HepG2 (cell line): Measurements from ENCODE around the gene PHOSPHO2. TPM values are rescaled to one million over a fixed set of nuclear protein-coding genes. Genes with fewer than 3 reads are reported as not detected.

Experiments
- FOXA3 ChIP-seq: IDR thresholded peaks from 2 replicates; pipeline ENCODE4 v1.6.1; 2016; ENCODE audit warnings: missing genetic modification reagents, missing compliant biosample characterization
- GABPB1 ChIP-seq: IDR thresholded peaks from 2 replicates; pipeline ENCODE4 v1.6.1; 2016; ENCODE audit warnings: mild to moderate bottlenecking, missing genetic modification reagents, moderate library complexity, missing compliant biosample characterization
- KDM4B ChIP-seq: sonication (generic); formaldehyde crosslinking; IDR thresholded peaks from 2 replicates; pipeline ENCODE4 v1.4.0; 2020; ENCODE audit warnings: missing genetic modification reagents
- NR1H2 ChIP-seq: sonication (generic); formaldehyde crosslinking; IDR thresholded peaks from 2 replicates; pipeline ENCODE4 v1.8.1; 2022; ENCODE audit warnings: low read depth, missing genetic modification reagents, borderline replicate concordance
- NR2C2 ChIP-seq: sonication (generic); formaldehyde crosslinking; IDR thresholded peaks from 2 replicates; pipeline ENCODE4 v1.4.0; 2020; ENCODE audit warnings: missing genetic modification reagents, mild to moderate bottlenecking, moderate library complexity, borderline replicate concordance
- NR2F1 ChIP-seq, 2 experiments: fragments of 450-650 bp in 1 of 2; formaldehyde crosslinking in 1 of 2; IDR thresholded peaks; 2 replicates each; pipeline versions ENCODE4 v1.5.0 to v1.6.1; 2016 to 2020; ENCODE audit warnings: mild to moderate bottlenecking in 1 of 2, missing compliant biosample characterization in 1 of 2, missing genetic modification reagents in 1 of 2, moderate library complexity in 1 of 2
- POGZ ChIP-seq: sonication (generic); formaldehyde crosslinking; IDR thresholded peaks from 2 replicates; pipeline ENCODE4 v1.4.0; 2020; ENCODE audit warnings: mild to moderate bottlenecking, missing genetic modification reagents
- RARG ChIP-seq: sonication (generic); formaldehyde crosslinking; IDR thresholded peaks from 2 replicates; pipeline ENCODE4 v1.4.0; 2020; ENCODE audit warnings: low read depth, mild to moderate bottlenecking, missing genetic modification reagents
- ZMYM2 ChIP-seq: sonication (generic); formaldehyde crosslinking; IDR thresholded peaks from 2 replicates; pipeline ENCODE4 v1.8.0; 2022; ENCODE audit warnings: mild to moderate bottlenecking, missing genetic modification reagents
- ZNF101 ChIP-seq: sonication (generic); formaldehyde crosslinking; IDR thresholded peaks from 2 replicates; pipeline ENCODE4 v1.4.0; 2020; ENCODE audit warnings: mild to moderate bottlenecking, low read depth, missing genetic modification reagents, borderline replicate concordance
- ZNF205 ChIP-seq: IDR thresholded peaks from 2 replicates; pipeline ENCODE4 v1.6.1; 2018; ENCODE audit warnings: missing biosample characterization, missing genetic modification reagents
- ZNF468 ChIP-seq: sonication (generic); formaldehyde crosslinking; IDR thresholded peaks from 2 replicates; pipeline ENCODE4 v1.8.0; 2022; ENCODE audit warnings: mild to moderate bottlenecking, moderate library complexity, missing genetic modification reagents
- ZSCAN25 ChIP-seq: sonication (generic); formaldehyde crosslinking; IDR thresholded peaks from 2 replicates; pipeline ENCODE4 v1.8.0; 2022; ENCODE audit warnings: mild to moderate bottlenecking, missing genetic modification reagents
- polyA plus RNA-seq, 8 experiments: library from polyadenylated mRNA; depleted of rRNA in 3 of 8; stranded (reverse) in 7 of 8; unstranded in 1 of 8; fragments of >200 nt; fragmentation: Illumina TruSeq in 4 of 8; extraction: Trizol in 4 of 8; gene quantifications; 2 replicates each; pipeline versions ENCODE4 v1.2.1 to v1.2.3, GENCODE V29; 2011 to 2016; ENCODE audit warnings: low read depth in 4 of 8, missing spikeins in 1 of 8, mixed read lengths in 1 of 8; ENCODE audit not compliant: insufficient read depth in 1 of 8
- total RNA-seq, 5 experiments: library from RNA; depleted of rRNA; stranded (reverse); fragments of >200 nt; fragmentation: Illumina TruSeq; extraction: Trizol; gene quantifications; 2 replicates each; pipeline ENCODE4 v1.2.3, GENCODE V29; 2016; ENCODE audit warnings: low read depth in 1 of 5
- TF ChIP-seq, protein P1 (sequence below): sonication (generic); formaldehyde crosslinking; IDR thresholded peaks from 2 replicates; pipeline ENCODE4 v1.8.0; 2022; ENCODE audit warnings: mild to moderate bottlenecking, missing genetic modification reagents, moderate library complexity
- TF ChIP-seq, protein P2 (sequence below): conservative IDR thresholded peaks from 2 replicates; pipeline ENCODE4 v1.6.1; 2018; ENCODE audit warnings: missing genetic modification reagents
- TF ChIP-seq, protein P3 (sequence below): sonication (generic); formaldehyde crosslinking; IDR thresholded peaks from 2 replicates; pipeline ENCODE4 v1.9.0; 2022; ENCODE audit warnings: missing genetic modification reagents, mild to moderate bottlenecking, borderline replicate concordance
- TF ChIP-seq, protein P4 (sequence below): sonication (generic); formaldehyde crosslinking; IDR thresholded peaks from 2 replicates; pipeline ENCODE4 v1.4.0; 2020; ENCODE audit warnings: missing genetic modification reagents

PHOSPHO2 gene
- total and polyA plus RNA-seq, 2 of the 13 experiments (the other 11 are each of a cell fraction or from before 2014, with no cell fraction given), result 6.1 to 11.4 TPM

DNA sequence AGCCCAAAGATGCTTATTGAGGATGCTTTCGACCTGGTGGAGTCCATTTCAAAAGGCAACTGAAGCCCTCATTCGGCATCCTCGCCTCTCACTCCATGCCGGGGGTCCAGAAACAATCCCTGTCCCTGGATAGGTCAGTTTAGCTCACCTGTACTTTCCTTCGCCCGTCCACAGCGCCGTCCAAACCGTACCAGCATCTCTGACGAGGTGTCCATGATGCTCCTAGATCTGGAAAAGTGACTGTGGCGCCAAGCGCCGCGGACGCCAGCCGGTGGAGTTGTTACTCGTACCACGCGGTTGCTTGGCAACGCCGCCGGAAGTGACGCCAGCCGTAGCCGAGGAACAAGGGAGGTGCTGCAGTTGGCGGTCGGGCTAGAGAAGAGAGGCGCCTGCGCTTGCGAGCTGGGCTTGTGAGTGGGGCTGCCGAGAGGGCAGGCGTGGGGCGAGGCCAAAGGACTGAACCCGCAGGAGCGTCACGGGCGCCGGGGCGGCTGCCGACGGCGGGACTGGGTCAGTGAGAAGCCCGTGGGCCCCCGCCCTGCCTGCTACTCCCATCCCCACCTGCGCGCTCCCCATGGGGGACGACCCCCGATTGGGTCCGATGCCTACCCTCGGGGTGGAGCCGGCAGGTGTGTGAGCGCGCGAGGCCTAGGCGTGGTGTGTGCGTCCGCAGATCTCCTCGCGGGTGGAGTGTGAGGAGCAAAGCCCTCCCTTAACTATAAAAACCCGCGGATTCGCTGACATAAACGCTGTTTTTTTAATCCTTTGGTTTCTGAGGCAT lies at the start of gene PHOSPHO2, which contains the start of gene CFAP210 (continued):
- TF ChIP-seq, protein P1, sequence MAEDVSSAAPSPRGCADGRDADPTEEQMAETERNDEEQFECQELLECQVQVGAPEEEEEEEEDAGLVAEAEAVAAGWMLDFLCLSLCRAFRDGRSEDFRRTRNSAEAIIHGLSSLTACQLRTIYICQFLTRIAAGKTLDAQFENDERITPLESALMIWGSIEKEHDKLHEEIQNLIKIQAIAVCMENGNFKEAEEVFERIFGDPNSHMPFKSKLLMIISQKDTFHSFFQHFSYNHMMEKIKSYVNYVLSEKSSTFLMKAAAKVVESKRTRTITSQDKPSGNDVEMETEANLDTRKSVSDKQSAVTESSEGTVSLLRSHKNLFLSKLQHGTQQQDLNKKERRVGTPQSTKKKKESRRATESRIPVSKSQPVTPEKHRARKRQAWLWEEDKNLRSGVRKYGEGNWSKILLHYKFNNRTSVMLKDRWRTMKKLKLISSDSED, result no peak
- TF ChIP-seq NR1H2 (CRISPR knock-in tag) (no peak), FOXA3 (CRISPR knock-in tag) (peak; percentile 66), NR2F1 (CRISPR knock-in tag; IDR thresholded peaks at IDR 0.05) (peak in 1 of 2 experiments; percentile 56; a peak in 2 of 4 replicates), ZNF205 (CRISPR knock-in tag) (peak; percentile 85), KDM4B (CRISPR knock-in tag) (peak; percentile 56; the same call in 1 of the 2 replicates), NR2C2 (peak; percentile 27; the same call in 1 of the 2 replicates), ZNF468 (no peak), ZMYM2 (CRISPR knock-in tag) (peak; percentile 32; the same call in 1 of the 2 replicates), ZSCAN25 (peak; percentile 84), GABPB1 (CRISPR knock-in tag) (peak; percentile 99), ZNF101 (CRISPR knock-in tag) (no peak), RARG (no peak), POGZ (CRISPR knock-in tag) (peak; percentile 96)
- TF ChIP-seq, protein P2, sequence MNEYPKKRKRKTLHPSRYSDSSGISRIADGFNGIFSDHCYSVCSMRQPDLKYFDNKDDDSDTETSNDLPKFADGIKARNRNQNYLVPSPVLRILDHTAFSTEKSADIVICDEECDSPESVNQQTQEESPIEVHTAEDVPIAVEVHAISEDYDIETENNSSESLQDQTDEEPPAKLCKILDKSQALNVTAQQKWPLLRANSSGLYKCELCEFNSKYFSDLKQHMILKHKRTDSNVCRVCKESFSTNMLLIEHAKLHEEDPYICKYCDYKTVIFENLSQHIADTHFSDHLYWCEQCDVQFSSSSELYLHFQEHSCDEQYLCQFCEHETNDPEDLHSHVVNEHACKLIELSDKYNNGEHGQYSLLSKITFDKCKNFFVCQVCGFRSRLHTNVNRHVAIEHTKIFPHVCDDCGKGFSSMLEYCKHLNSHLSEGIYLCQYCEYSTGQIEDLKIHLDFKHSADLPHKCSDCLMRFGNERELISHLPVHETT, result peak; percentile 79; the same call in 1 of the 2 replicates
- TF ChIP-seq, protein P3, sequence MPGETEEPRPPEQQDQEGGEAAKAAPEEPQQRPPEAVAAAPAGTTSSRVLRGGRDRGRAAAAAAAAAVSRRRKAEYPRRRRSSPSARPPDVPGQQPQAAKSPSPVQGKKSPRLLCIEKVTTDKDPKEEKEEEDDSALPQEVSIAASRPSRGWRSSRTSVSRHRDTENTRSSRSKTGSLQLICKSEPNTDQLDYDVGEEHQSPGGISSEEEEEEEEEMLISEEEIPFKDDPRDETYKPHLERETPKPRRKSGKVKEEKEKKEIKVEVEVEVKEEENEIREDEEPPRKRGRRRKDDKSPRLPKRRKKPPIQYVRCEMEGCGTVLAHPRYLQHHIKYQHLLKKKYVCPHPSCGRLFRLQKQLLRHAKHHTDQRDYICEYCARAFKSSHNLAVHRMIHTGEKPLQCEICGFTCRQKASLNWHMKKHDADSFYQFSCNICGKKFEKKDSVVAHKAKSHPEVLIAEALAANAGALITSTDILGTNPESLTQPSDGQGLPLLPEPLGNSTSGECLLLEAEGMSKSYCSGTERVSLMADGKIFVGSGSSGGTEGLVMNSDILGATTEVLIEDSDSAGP (CRISPR knock-in tag), result peak; percentile 96; the same call in 1 of the 2 replicates
- TF ChIP-seq, protein P4, sequence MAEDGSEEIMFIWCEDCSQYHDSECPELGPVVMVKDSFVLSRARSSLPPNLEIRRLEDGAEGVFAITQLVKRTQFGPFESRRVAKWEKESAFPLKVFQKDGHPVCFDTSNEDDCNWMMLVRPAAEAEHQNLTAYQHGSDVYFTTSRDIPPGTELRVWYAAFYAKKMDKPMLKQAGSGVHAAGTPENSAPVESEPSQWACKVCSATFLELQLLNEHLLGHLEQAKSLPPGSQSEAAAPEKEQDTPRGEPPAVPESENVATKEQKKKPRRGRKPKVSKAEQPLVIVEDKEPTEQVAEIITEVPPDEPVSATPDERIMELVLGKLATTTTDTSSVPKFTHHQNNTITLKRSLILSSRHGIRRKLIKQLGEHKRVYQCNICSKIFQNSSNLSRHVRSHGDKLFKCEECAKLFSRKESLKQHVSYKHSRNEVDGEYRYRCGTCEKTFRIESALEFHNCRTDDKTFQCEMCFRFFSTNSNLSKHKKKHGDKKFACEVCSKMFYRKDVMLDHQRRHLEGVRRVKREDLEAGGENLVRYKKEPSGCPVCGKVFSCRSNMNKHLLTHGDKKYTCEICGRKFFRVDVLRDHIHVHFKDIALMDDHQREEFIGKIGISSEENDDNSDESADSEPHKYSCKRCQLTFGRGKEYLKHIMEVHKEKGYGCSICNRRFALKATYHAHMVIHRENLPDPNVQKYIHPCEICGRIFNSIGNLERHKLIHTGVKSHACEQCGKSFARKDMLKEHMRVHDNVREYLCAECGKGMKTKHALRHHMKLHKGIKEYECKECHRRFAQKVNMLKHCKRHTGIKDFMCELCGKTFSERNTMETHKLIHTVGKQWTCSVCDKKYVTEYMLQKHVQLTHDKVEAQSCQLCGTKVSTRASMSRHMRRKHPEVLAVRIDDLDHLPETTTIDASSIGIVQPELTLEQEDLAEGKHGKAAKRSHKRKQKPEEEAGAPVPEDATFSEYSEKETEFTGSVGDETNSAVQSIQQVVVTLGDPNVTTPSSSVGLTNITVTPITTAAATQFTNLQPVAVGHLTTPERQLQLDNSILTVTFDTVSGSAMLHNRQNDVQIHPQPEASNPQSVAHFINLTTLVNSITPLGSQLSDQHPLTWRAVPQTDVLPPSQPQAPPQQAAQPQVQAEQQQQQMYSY (CRISPR knock-in tag), result no peak
